GM18951 (cell line): ENCODE measurements around the gene PRUNE1.

Source experiments
- POLR2A ChIP-seq: IDR thresholded peaks from 4 replicates; pipeline ENCODE4 v1.6.1; 2011; ENCODE audit warnings: mild to moderate bottlenecking; ENCODE audit not compliant: insufficient read length, insufficient read depth; ENCODE audit errors: extremely low read depth
- in situ Hi-C: fragments of 300-500 bp; cut with MboI; formaldehyde crosslinking; loops from one replicate; pipeline ENCODE4 v1.12.0; 2022; ENCODE audit warnings: low sequenced_read_pairs, mixed read lengths, inconsistent platforms; ENCODE audit not compliant: unreplicated experiment

The PRUNE1 gene

GRCh38 chr1:151002611-151003010 is 5.6 kb upstream of the PRUNE1 start:
- no peak for TF ChIP-seq POLR2A
- in situ Hi-C loops: no loop called here

- no peak for TF ChIP-seq POLR2A
Measured at GRCh38 chr1:151003180-151003579, 5.1 kb upstream of the PRUNE1 start.

GRCh38 chr1:151005729-151006319 is 2.4 kb upstream of the PRUNE1 start:
- in situ Hi-C loops: no loop called here
- TF ChIP-seq POLR2A: no peak

More at GRCh38 chr1:151003180-151003579, 5.1 kb upstream of the PRUNE1 start:
- in situ Hi-C loops: no loop called here

- in situ Hi-C loops: no loop called here
- peak; percentile 44 for TF ChIP-seq POLR2A
Measured at GRCh38 chr1:151006327-151007052, 1.8 kb upstream of the PRUNE1 start, which contains the start of gene MINDY1. Gene MINDY1 (minus strand): TSS chr1:151006902. CDS start chr1:151002617, 4,285 bp downstream.

GRCh38 chr1:151007853-151008243 is 401 bp upstream of the PRUNE1 start:
- in situ Hi-C loops: no loop called here
- no peak for TF ChIP-seq POLR2A

GRCh38 chr1:151009206-151009587 is 948 bp downstream of the PRUNE1 start:
- TF ChIP-seq POLR2A: no peak
- in situ Hi-C loops: no loop called here

GRCh38 chr1:151009674-151010345 is 1.6 kb downstream of the PRUNE1 start:
- TF ChIP-seq POLR2A: no peak
- in situ Hi-C loops: no loop called here

- no peak for TF ChIP-seq POLR2A
- in situ Hi-C loops: no loop called here
Measured at GRCh38 chr1:151010346-151010726, 2.1 kb downstream of the PRUNE1 start.

GRCh38 chr1:151011154-151011850 is 3.1 kb downstream of the PRUNE1 start:
- no peak for TF ChIP-seq POLR2A
- in situ Hi-C loops: no loop called here

GRCh38 chr1:151012684-151013471 is 4.6 kb downstream of the PRUNE1 start:
- no peak for TF ChIP-seq POLR2A
- in situ Hi-C loops: no loop called here

- in situ Hi-C loops: no loop called here
Measured at GRCh38 chr1:151013518-151013917, 5.3 kb downstream of the PRUNE1 start.

GRCh38 chr1:151024540-151025146 is 16.4 kb downstream of the PRUNE1 start:
- in situ Hi-C loops: no loop called here
- TF ChIP-seq POLR2A: no peak

More at GRCh38 chr1:151013518-151013917, 5.3 kb downstream of the PRUNE1 start:
- no peak for TF ChIP-seq POLR2A
